LNCAP (cell line): ENCODE results near the gene ARHGAP23.

Source experiments
- CTCF ChIP-seq: fragments of 450-650 bp; IDR thresholded peaks from 2 replicates; pipeline ENCODE4 v1.5.1; 2017; ENCODE audit warnings: mild to moderate bottlenecking

The ARHGAP23 gene

GRCh38 chr17:38441429-38442061 is 13.3 kb downstream of the ARHGAP23 start:
- TF ChIP-seq CTCF = no peak

GRCh38 chr17:38442548-38442947 is 14.3 kb downstream of the ARHGAP23 start:
- no peak for TF ChIP-seq CTCF

GRCh38 chr17:38443356-38444031 is 15.2 kb downstream of the ARHGAP23 start:
- no peak for TF ChIP-seq CTCF

- TF ChIP-seq CTCF = peak; percentile 80
These were observed 15.9 kb downstream of the ARHGAP23 start for GRCh38 chr17:38444151-38444550.

- no peak for TF ChIP-seq CTCF
These were observed 19.3 kb downstream of the ARHGAP23 start for GRCh38 chr17:38447502-38448085.

- TF ChIP-seq CTCF = no peak
These were observed 20.0 kb downstream of the ARHGAP23 start for GRCh38 chr17:38448208-38448771.

GRCh38 chr17:38449364-38449763 is 21.1 kb downstream of the ARHGAP23 start:
- TF ChIP-seq CTCF = no peak
